ENCODE measurements around the gene CHD9. TPM values are rescaled to one million over a fixed set of nuclear protein-coding genes. Genes with fewer than 3 reads are reported as not detected.

Gene CHD9
- total RNA-seq, 1 donor from 2014 or later, result 49.2 TPM

- Mint-ChIP-seq H3K36me3 (ENCODE audit: low read depth, unreplicated experiment) (peaks cover 7% of the 10 kb centered on the region), H3K27ac (ENCODE audit: unreplicated experiment) (peak overlapping the region; percentile 31), H3K27me3 (ENCODE audit: unreplicated experiment) (peaks cover 4% of the 10 kb centered on the region), H3K4me3 (ENCODE audit: unreplicated experiment) (peak overlapping the region; percentile 87), H3K4me1 (ENCODE audit: unreplicated experiment) (peaks cover 17% of the 10 kb centered on the region), H3K9me3 (ENCODE audit: unreplicated experiment) (no peaks in the 10 kb centered on the region)
- TF ChIP-seq, protein P1, sequence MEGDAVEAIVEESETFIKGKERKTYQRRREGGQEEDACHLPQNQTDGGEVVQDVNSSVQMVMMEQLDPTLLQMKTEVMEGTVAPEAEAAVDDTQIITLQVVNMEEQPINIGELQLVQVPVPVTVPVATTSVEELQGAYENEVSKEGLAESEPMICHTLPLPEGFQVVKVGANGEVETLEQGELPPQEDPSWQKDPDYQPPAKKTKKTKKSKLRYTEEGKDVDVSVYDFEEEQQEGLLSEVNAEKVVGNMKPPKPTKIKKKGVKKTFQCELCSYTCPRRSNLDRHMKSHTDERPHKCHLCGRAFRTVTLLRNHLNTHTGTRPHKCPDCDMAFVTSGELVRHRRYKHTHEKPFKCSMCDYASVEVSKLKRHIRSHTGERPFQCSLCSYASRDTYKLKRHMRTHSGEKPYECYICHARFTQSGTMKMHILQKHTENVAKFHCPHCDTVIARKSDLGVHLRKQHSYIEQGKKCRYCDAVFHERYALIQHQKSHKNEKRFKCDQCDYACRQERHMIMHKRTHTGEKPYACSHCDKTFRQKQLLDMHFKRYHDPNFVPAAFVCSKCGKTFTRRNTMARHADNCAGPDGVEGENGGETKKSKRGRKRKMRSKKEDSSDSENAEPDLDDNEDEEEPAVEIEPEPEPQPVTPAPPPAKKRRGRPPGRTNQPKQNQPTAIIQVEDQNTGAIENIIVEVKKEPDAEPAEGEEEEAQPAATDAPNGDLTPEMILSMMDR (IDR thresholded peaks at IDR 0.05; ENCODE audit: unreplicated experiment), result peak; percentile 63
- DNase-seq (ENCODE audit: low spot score), result peak; percentile 97
These were observed 75.6 kb downstream of the CHD9 start for GRCh38 chr16:53130159-53131049.

DNA sequence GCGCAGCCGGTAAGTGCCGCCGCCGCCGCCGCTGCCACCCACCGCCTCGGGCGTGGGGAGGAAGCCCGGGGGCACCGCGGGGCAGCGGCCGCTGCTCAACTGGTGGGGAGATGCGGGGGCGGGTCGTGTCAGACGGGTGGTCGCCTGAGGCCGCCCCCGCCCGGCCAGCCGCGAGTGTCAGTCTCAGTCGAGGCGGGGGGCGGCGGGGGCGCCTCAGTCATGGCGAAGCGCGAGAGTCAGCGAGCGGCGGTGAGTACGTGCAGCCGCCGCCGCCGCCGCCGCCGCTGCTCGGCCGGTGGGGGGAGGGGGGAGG is 76.2 kb downstream of the CHD9 start:
- no peak for DNase-seq (ENCODE audit: low spot score)
- H3K4me3 Mint-ChIP-seq (ENCODE audit: unreplicated experiment), result no peak overlapping the region
- no peak overlapping the region for H3K27ac Mint-ChIP-seq (ENCODE audit: unreplicated experiment)
- TF ChIP-seq, protein P1 (IDR thresholded peaks at IDR 0.05; ENCODE audit: unreplicated experiment), result no peak
- peaks cover 17% of the 10 kb centered on the region for H3K4me1 Mint-ChIP-seq (ENCODE audit: unreplicated experiment)
- peaks cover 7% of the 10 kb centered on the region for H3K36me3 Mint-ChIP-seq (ENCODE audit: low read depth, unreplicated experiment)
- H3K27me3 Mint-ChIP-seq (ENCODE audit: unreplicated experiment), result peaks cover 4% of the 10 kb centered on the region
- no peaks in the 10 kb centered on the region for H3K9me3 Mint-ChIP-seq (ENCODE audit: unreplicated experiment)

DNA sequence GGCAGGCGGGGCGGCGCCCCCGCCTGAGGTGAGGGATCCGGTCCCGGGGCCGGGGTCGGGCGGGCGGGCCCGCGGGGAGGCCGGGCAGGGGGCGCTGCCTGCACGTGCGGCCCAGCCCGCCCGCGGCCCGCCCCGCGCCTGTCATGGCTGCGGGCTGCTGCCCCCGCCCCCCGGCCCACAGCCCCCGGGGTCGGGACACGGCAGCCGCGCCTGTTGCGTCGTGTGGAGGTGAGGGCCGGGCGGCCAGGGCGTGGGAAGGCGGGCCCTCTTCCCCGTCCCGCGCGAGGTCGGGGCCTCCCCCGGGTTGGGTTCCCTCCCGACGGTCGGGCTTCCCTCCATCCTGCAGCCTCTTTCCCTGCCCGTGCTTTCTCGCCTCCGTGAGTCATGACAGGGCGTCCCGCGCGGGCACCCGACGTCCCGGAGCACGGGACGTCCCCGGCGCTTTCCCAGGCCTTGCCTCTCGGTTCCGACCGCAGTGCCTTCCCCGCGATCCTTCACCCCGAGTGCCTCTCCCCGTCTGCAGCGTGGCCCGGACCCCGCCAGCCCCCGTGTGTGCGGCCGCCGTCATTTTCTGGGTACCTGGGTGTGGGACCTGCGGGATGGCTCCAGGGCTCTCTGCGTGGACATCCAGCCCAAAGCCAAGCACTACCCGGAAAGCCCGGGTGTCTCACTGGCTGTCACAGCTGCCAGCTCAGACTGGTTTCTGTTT is 76.7 kb downstream of the CHD9 start:
- TF ChIP-seq, protein P1 (IDR thresholded peaks at IDR 0.05; ENCODE audit: unreplicated experiment), result no peak
- Mint-ChIP-seq H3K27ac (ENCODE audit: unreplicated experiment) (no peak overlapping the region), H3K9me3 (ENCODE audit: unreplicated experiment) (no peaks in the 10 kb centered on the region), H3K27me3 (ENCODE audit: unreplicated experiment) (peaks cover 4% of the 10 kb centered on the region), H3K4me1 (ENCODE audit: unreplicated experiment) (peaks cover 17% of the 10 kb centered on the region), H3K36me3 (ENCODE audit: low read depth, unreplicated experiment) (peaks cover 7% of the 10 kb centered on the region), H3K4me3 (ENCODE audit: unreplicated experiment) (peak overlapping the region; percentile 93)
- DNase-seq (ENCODE audit: low spot score), result peak; percentile 52

- peaks cover 2% of the 10 kb centered on the region for H3K27me3 Mint-ChIP-seq (ENCODE audit: unreplicated experiment)
- DNase-seq (ENCODE audit: low spot score), result no peak
- H3K36me3 Mint-ChIP-seq (ENCODE audit: low read depth, unreplicated experiment), result peaks cover 7% of the 10 kb centered on the region
- no peaks in the 10 kb centered on the region for H3K9me3 Mint-ChIP-seq (ENCODE audit: unreplicated experiment)
- peak overlapping the region; percentile 93 for H3K4me3 Mint-ChIP-seq (ENCODE audit: unreplicated experiment)
- H3K4me1 Mint-ChIP-seq (ENCODE audit: unreplicated experiment), result peaks cover 17% of the 10 kb centered on the region
- H3K27ac Mint-ChIP-seq (ENCODE audit: unreplicated experiment), result no peak overlapping the region
- TF ChIP-seq, protein P1 (IDR thresholded peaks at IDR 0.05; ENCODE audit: unreplicated experiment), result no peak
These were observed 77.6 kb downstream of the CHD9 start for GRCh38 chr16:53132406-53132805.

GRCh38 chr16:53135329-53135728 is 80.5 kb downstream of the CHD9 start:
- Mint-ChIP-seq H3K9me3 (ENCODE audit: unreplicated experiment) (no peaks in the 10 kb centered on the region), H3K4me3 (ENCODE audit: unreplicated experiment) (no peak overlapping the region), H3K4me1 (ENCODE audit: unreplicated experiment) (peaks cover 8% of the 10 kb centered on the region)

More at GRCh38 chr16:53135329-53135728, 80.5 kb downstream of the CHD9 start:
- Mint-ChIP-seq H3K27ac (ENCODE audit: unreplicated experiment) (no peak overlapping the region), H3K27me3 (ENCODE audit: unreplicated experiment) (peaks cover 2% of the 10 kb centered on the region), H3K36me3 (ENCODE audit: low read depth, unreplicated experiment) (no peaks in the 10 kb centered on the region)
- TF ChIP-seq, protein P1 (IDR thresholded peaks at IDR 0.05; ENCODE audit: unreplicated experiment), result no peak
- DNase-seq (ENCODE audit: low spot score), result no peak

Measured in endothelial cell (in vitro differentiated cells).